ENCODE measurements around the gene PSMD9. TPM values are rescaled to one million over a fixed set of nuclear protein-coding genes. Genes with fewer than 3 reads are reported as not detected.

PSMD9 gene
- total RNA-seq, 1 donor from 2014 or later = 49.8 TPM

DNA sequence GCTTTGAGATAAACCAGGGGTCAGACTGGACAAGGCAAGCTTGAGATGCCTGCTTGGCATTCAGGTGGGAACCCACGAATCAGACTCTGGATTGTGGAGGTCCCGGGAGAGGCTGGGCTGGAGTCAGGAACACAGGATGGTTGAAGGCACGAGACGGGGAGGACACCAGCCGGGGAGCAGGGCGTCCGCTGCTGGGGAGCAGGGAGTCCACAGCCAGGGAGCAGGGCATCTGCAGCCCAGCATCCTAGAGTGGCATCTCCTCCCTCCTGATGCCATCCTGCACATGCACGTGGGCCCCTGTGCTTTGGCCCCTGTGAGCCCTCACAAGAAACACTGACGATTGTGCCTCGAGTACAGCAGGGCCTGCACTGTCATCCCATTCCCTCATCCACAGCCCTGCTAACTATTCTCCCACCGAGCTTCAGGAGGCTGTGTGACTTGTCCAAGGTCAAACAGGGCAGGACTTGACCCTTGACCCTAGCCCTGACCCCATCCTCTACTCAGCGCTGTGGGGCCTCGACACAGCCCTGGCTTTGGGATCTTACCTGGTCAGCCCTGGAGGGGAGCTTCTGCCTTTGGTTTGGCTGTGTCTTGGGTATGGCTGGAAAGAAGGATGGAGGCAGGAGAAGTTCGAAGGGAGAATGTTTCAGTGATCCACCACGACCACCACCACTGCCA is 74.9 kb downstream of the PSMD9 start:
- no peaks in the 10 kb centered on the region for H3K27me3 ChIP-seq
- no peak for DNase-seq (ENCODE audit: low spot score in 2 of 2)
- H3K9me3 ChIP-seq = no peaks in the 10 kb centered on the region
- no peaks in the 10 kb centered on the region for H3K36me3 ChIP-seq
- no peak overlapping the region for H3K4me3 ChIP-seq
- TF ChIP-seq, protein P1, sequence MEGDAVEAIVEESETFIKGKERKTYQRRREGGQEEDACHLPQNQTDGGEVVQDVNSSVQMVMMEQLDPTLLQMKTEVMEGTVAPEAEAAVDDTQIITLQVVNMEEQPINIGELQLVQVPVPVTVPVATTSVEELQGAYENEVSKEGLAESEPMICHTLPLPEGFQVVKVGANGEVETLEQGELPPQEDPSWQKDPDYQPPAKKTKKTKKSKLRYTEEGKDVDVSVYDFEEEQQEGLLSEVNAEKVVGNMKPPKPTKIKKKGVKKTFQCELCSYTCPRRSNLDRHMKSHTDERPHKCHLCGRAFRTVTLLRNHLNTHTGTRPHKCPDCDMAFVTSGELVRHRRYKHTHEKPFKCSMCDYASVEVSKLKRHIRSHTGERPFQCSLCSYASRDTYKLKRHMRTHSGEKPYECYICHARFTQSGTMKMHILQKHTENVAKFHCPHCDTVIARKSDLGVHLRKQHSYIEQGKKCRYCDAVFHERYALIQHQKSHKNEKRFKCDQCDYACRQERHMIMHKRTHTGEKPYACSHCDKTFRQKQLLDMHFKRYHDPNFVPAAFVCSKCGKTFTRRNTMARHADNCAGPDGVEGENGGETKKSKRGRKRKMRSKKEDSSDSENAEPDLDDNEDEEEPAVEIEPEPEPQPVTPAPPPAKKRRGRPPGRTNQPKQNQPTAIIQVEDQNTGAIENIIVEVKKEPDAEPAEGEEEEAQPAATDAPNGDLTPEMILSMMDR (IDR thresholded peaks at IDR 0.05) = no peak
- H3K27ac ChIP-seq = no peak overlapping the region
- intact Hi-C loops (cut with DNase I) = no loop called here
- H3K4me1 ChIP-seq = no peaks in the 10 kb centered on the region

DNA sequence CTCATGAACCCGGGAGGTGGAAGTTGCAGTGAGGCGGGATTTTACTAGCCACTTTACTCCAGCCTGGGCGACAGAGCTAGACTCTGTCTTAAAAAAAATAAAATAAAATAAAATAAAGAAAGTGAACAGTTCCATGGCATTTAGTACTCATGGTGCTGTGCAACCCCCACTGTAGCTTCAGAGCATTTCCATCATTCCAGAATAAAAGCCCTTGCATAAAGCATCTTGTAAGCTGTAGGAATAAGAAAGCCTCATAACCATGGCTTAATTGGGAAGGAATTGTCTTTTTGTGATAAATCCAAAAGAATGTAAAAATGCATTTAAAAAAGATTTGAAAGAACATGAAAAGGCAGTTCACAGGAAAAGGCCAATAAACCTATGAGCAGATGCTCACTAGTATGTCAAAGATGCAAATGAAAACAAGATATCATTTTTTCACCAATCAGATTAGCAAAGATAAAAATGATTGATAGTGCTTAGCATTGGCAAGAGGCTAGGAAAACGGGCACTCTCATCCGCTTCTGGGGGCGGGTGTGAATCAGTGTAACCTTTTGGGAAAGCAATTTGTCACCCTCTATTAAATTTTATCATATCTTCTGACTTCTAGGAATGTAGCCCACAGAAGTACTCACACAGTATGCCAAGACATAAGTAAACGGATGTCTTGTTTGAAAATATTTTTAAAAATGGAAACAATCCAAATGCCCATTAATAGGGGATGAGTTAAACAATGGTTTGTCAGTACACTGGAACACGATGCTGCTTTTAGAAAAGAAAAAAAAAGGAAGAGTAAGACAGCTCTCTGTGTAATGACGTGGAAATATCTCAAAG is 76.4 kb downstream of the PSMD9 start:
- intact Hi-C loops (cut with DNase I) = no loop called here
- no peak for DNase-seq (ENCODE audit: low spot score in 2 of 2)
- Histone ChIP-seq H3K4me1 (no peaks in the 10 kb centered on the region), H3K27ac (no peak overlapping the region), H3K36me3 (no peaks in the 10 kb centered on the region), H3K27me3 (no peaks in the 10 kb centered on the region), H3K4me3 (no peak overlapping the region), H3K9me3 (no peaks in the 10 kb centered on the region)
- TF ChIP-seq, protein P1 (IDR thresholded peaks at IDR 0.05) = no peak

DNA sequence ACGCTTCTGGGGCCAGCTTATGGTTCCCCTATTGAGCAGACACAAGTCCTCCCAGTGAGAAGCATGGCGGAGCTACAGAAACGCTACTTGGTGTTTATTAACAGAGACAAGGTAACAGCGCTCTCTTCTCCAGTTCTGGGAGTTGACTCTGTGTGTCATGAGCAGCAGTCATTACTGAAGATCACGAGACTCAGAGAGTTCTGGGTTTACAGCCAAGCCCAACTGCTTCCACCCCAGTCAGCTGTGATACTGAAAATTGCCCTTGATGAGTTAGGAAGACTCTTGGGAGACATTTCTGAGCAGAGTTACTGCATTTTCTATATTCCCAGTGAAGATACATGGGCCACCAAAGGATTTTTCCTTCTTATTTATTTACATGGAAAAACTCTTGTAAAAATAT is 78.4 kb downstream of the PSMD9 start:
- Histone ChIP-seq H3K27me3 (no peaks in the 10 kb centered on the region), H3K27ac (no peak overlapping the region), H3K9me3 (no peaks in the 10 kb centered on the region), H3K4me1 (no peaks in the 10 kb centered on the region), H3K36me3 (no peaks in the 10 kb centered on the region), H3K4me3 (no peak overlapping the region)
- no peak for DNase-seq (ENCODE audit: low spot score in 2 of 2)
- TF ChIP-seq, protein P1 (IDR thresholded peaks at IDR 0.05) = no peak
- intact Hi-C loops (cut with DNase I) = no loop called here

Other genes with a start within 250 kb of the PSMD9 start
- not detected for gene MORN3, start 219.1 kb upstream of the PSMD9 start, total RNA-seq
- 9.7 TPM for gene TMEM120B, start 176.0 kb upstream of the PSMD9 start, total RNA-seq
- 1.9 TPM for gene RHOF, start 95.1 kb upstream of the PSMD9 start, total RNA-seq
- 22.7 TPM for gene SETD1B, start 84.8 kb upstream of the PSMD9 start, total RNA-seq
- 0.96 TPM for gene HPD, start 29.9 kb upstream of the PSMD9 start, total RNA-seq
- gene CFAP251, start 29.8 kb downstream of the PSMD9 start, total RNA-seq = 0.75 TPM
- 3.2 TPM for gene BCL7A, start 133.1 kb downstream of the PSMD9 start, total RNA-seq
- gene MLXIP, start 190.0 kb downstream of the PSMD9 start, total RNA-seq = 62.3 TPM